Neural cell (in vitro differentiated cells): ENCODE results near the gene MYO3B.

Experiments used
- CTCF ChIP-seq: fragments of 450-650 bp; IDR thresholded peaks from 2 replicates; pipeline ENCODE4 v1.5.1; 2014; ENCODE audit warnings: antibody characterized with exemption, mild to moderate bottlenecking, moderate library complexity; ENCODE audit not compliant: poor library complexity, severe bottlenecking
- EZH2 ChIP-seq: fragments of 200-600, 300-800 bp; shearing (Covaris generic), sonication (generic); IDR thresholded peaks from 2 replicates; pipeline ENCODE4 v1.6.1; 2014; ENCODE audit warnings: antibody characterized with exemption, low read length, borderline replicate concordance, mild to moderate bottlenecking; ENCODE audit not compliant: insufficient read depth, poor library complexity, severe bottlenecking
- MXI1 ChIP-seq: fragments of 450-650 bp; conservative IDR thresholded peaks from 2 replicates; pipeline ENCODE4 v1.6.1; 2014; ENCODE audit warnings: antibody characterized with exemption, mild to moderate bottlenecking; ENCODE audit not compliant: poor library complexity, severe bottlenecking
- POLR2AphosphoS5 ChIP-seq: IDR thresholded peaks from 2 replicates; pipeline ENCODE4 v1.6.1; 2012
- RAD21 ChIP-seq: fragments of 450-650 bp; conservative IDR thresholded peaks from 2 replicates; pipeline ENCODE4 v1.6.1; 2014; ENCODE audit warnings: antibody characterized with exemption, mild to moderate bottlenecking, moderate library complexity
- TAF1 ChIP-seq: IDR thresholded peaks from 2 replicates; pipeline ENCODE4 v1.6.1; 2012; ENCODE audit warnings: low read depth

DNA sequence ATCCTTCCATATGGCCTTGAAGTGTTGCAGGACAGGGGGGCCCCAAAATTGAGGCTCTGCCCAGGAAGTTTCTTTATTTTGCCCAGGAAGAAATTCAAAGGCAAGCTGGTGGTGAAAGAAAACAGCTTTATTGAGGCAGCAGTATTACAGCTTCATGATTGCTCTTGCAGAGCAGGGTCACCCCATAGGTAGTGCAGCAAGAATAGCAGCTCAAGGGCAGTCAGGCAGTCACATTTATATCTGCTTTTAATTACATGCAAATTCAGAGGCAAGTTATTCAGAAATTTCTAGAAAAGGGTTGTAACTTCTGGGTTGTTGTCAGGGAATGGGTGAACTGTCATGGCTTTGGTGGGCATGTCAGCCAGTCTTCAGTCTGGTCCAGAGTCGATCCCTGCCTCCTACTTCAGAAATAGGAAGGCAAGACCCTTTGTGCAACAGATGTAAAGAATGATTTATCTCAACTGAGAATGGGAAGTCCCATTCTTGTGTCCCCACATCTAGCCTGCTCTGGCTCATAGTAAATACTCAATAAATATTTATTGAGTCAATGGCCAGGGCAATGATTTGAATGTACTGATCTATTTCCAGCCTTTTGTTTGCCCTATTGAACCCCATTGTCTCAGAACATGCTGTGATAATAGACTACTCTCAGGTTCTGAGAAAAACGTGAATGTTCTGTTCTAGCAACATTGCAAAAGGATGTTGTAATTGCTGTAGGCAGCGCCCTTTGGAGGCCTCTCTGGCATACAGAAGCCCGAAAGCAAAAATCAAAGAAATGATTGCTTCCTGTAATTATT lies 129.8 kb downstream of the MYO3B start:
- TF ChIP-seq TAF1 (no peak), CTCF (no peak), RAD21 (no peak), EZH2 (no peak), MXI1 (no peak), POLR2AphosphoS5 (no peak)
